Esophagus squamous epithelium (tissue), 5 donors: ENCODE data around the gene KCNH5. TPM values are rescaled to one million over a fixed set of nuclear protein-coding genes. Genes with fewer than 3 reads are reported as not detected.
"Not testable (repeated sequence)": the region's sequence is repeated elsewhere in the genome, so short reads cannot be mapped to it uniquely, and the experiment has no call there.

Source experiments
- DNase-seq: peaks from one replicate; lab custom pipeline; 2025; lab: John Stamatoyannopoulos, UW
- H3K27ac ChIP-seq, 4 donors: fragments of 200-600 bp; sonication (generic); one replicate each; pipeline ENCODE4 v1.5.1; 2016 to 2019; ENCODE audit warnings: mild to moderate bottlenecking in 1 of 4
- H3K27me3 ChIP-seq, 4 donors: fragments of 200-600 bp; sonication (generic); 1 replicate in 3 of 4; 2 replicates in 1 of 4; pipeline versions ENCODE4 v1.5.1 to v1.6.0; 2017 to 2021; ENCODE audit warnings: antibody characterized with exemption in 1 of 4
- H3K36me3 ChIP-seq, 3 donors: fragments of 200-600 bp; sonication (generic); one replicate each; pipeline ENCODE4 v1.5.1; 2016 to 2019
- H3K4me1 ChIP-seq, 3 donors: fragments of 200-600 bp; sonication (generic); one replicate each; pipeline ENCODE4 v1.5.1; 2017 to 2019
- H3K4me3 ChIP-seq, 4 donors: fragments of 200-600 bp; sonication (generic); 1 replicate in 3 of 4; 2 replicates in 1 of 4; pipeline ENCODE4 v1.5.1; 2016 to 2019; ENCODE audit warnings: mild to moderate bottlenecking in 2 of 4, moderate library complexity in 1 of 4
- H3K9me3 ChIP-seq, 3 donors: fragments of 200-600 bp; sonication (generic); one replicate each; pipeline ENCODE4 v1.5.1; 2016 to 2019
- CTCF ChIP-seq, 6 experiments: fragments of 450-650 bp in 4 of 6; fragments of 200-600 bp in 2 of 6; sonication (generic) in 2 of 6; IDR thresholded peaks; one replicate each; pipeline ENCODE4 v1.5.1; 2016 to 2019; ENCODE audit warnings: antibody characterized with exemption in 6 of 6, mild to moderate bottlenecking in 4 of 6, moderate library complexity in 4 of 6
- POLR2A ChIP-seq, 4 donors: fragments of 450-650 bp; IDR thresholded peaks; one replicate each; pipeline ENCODE4 v1.6.1; 2017; ENCODE audit warnings: antibody characterized with exemption in 4 of 4, mild to moderate bottlenecking in 4 of 4, moderate library complexity in 3 of 4
- WGBS, 2 donors: methylation state at CpG; one replicate each; pipeline ENCODE4 v1.1.5; 2018; 5-methylcytosine and 5-hydroxymethylcytosine counted together
- intact Hi-C: fragments of 100-400 bp; cut with DNase I; formaldehyde crosslinking; loops from one replicate; pipeline ENCODE4 v1.15.0; 2022
- total RNA-seq, 4 donors: library from RNA; depleted of rRNA; stranded (reverse); fragments of >200 nt; gene quantifications; one replicate each; pipeline ENCODE4 v1.1.0, GENCODE V29; 2016
- donor health status: DM: yes; HTN: yes; CAD: no.

KCNH5 gene
- total RNA-seq, 4 donors from 2014 or later = under 0.01 to 0.06 TPM; not detected in 2

GRCh38 chr14:62866376-62866775 is 178.9 kb downstream of the KCNH5 start:
- intact Hi-C loops = no loop called here
- H3K27ac ChIP-seq = no peak overlapping the region
- no peak for DNase-seq
- no peaks in the 10 kb centered on the region for H3K27me3 ChIP-seq
- no peak for TF ChIP-seq POLR2A (IDR thresholded peaks at IDR 0.05)
- TF ChIP-seq CTCF (IDR thresholded peaks at IDR 0.05) = no peak
- 43 to 81% methylated on average over 1 of the region's 1 CpG for WGBS, 2 donors
- no peaks in the 10 kb centered on the region for H3K36me3 ChIP-seq
- H3K4me1 ChIP-seq = no peaks in the 10 kb centered on the region
- H3K4me3 ChIP-seq = no peak overlapping the region
- no peaks in the 10 kb centered on the region for H3K9me3 ChIP-seq

GRCh38 chr14:62864588-62864987 is 180.7 kb downstream of the KCNH5 start:
- Histone ChIP-seq H3K36me3 (no peaks in the 10 kb centered on the region), H3K27me3 (no peaks in the 10 kb centered on the region), H3K4me3 (no peak overlapping the region), H3K9me3 (no peaks in the 10 kb centered on the region), H3K27ac (no peak overlapping the region), H3K4me1 (no peaks in the 10 kb centered on the region)
- TF ChIP-seq CTCF (IDR thresholded peaks at IDR 0.05) = no peak
- no peak for TF ChIP-seq POLR2A (IDR thresholded peaks at IDR 0.05)
- no peak for DNase-seq
- intact Hi-C loops = no loop called here

GRCh38 chr14:62858011-62858410 is 187.2 kb downstream of the KCNH5 start:
- H3K27ac ChIP-seq, intact Hi-C loops, H3K4me1 ChIP-seq, H3K4me3 ChIP-seq, H3K36me3 ChIP-seq, DNase-seq, H3K9me3 ChIP-seq, H3K27me3 ChIP-seq: not testable (repeated sequence)
- 29 to 36% methylated on average over 2 of the region's 2 CpGs for WGBS, 2 donors

- no peaks in the 10 kb centered on the region for H3K36me3 ChIP-seq
- H3K4me3 ChIP-seq = no peak overlapping the region
- no peaks in the 10 kb centered on the region for H3K27me3 ChIP-seq
- no peak for TF ChIP-seq CTCF (IDR thresholded peaks at IDR 0.05)
- TF ChIP-seq POLR2A (IDR thresholded peaks at IDR 0.05) = no peak
- H3K4me1 ChIP-seq = no peaks in the 10 kb centered on the region
- H3K9me3 ChIP-seq = no peaks in the 10 kb centered on the region
- no peak overlapping the region for H3K27ac ChIP-seq
- WGBS, 2 donors = 79 to 83% methylated on average over 4 of the region's 4 CpGs
- intact Hi-C loops = no loop called here
- no peak for DNase-seq
Observed at GRCh38 chr14:62854951-62855350, 190.3 kb downstream of the KCNH5 start.

GRCh38 chr14:62847168-62847567 is 198.1 kb downstream of the KCNH5 start:
- intact Hi-C loops = no loop called here
- Histone ChIP-seq H3K36me3 (no peaks in the 10 kb centered on the region), H3K4me3 (no peak overlapping the region), H3K27ac (no peak overlapping the region), H3K27me3 (no peaks in the 10 kb centered on the region), H3K4me1 (no peaks in the 10 kb centered on the region), H3K9me3 (no peaks in the 10 kb centered on the region)
- DNase-seq = no peak
- no peak for TF ChIP-seq POLR2A (IDR thresholded peaks at IDR 0.05)
- no peak for TF ChIP-seq CTCF (IDR thresholded peaks at IDR 0.05)

- Histone ChIP-seq H3K27me3 (no peaks in the 10 kb centered on the region), H3K4me1 (no peaks in the 10 kb centered on the region), H3K36me3 (no peaks in the 10 kb centered on the region), H3K27ac (no peak overlapping the region), H3K9me3 (no peaks in the 10 kb centered on the region), H3K4me3 (no peak overlapping the region)
- intact Hi-C loops = no loop called here
- 76 to 79% methylated on average over 2 of the region's 2 CpGs for WGBS, 2 donors
- DNase-seq = no peak
- TF ChIP-seq CTCF (IDR thresholded peaks at IDR 0.05) (no peak), POLR2A (IDR thresholded peaks at IDR 0.05) (no peak)
Observed at GRCh38 chr14:62844546-62844945, 200.7 kb downstream of the KCNH5 start.
